IPS-18c (cell line): ENCODE measurements around the gene ZNF350.
"Not testable (repeated sequence)": the region's sequence is repeated elsewhere in the genome, so short reads cannot be mapped to it uniquely, and the experiment has no call there.

Source experiments
- H3K4me3 ChIP-seq: 2 replicates; pipeline ENCODE4 v1.7.0; 2013; ENCODE audit warnings: low read depth, mild to moderate bottlenecking, low read length, moderate library complexity; ENCODE audit not compliant: insufficient read depth
- H3K9me3 ChIP-seq: one replicate; pipeline ENCODE4 v1.6.1; 2013; ENCODE audit warnings: mild to moderate bottlenecking, low read length, moderate library complexity; ENCODE audit not compliant: control insufficient read depth, insufficient read depth

The ZNF350 gene

GRCh38 chr19:51980116-51980736 is 6.4 kb downstream of the ZNF350 start:
- H3K9me3 ChIP-seq = peaks cover 4% of the 10 kb centered on the region
- no peak overlapping the region for H3K4me3 ChIP-seq

GRCh38 chr19:51978882-51979281 is 7.8 kb downstream of the ZNF350 start:
- H3K4me3 ChIP-seq = no peak overlapping the region; the same call in 1 of the 2 replicates
- H3K9me3 ChIP-seq = peaks cover 4% of the 10 kb centered on the region

- Histone ChIP-seq H3K4me3 (no peak overlapping the region), H3K9me3 (peaks cover 8% of the 10 kb centered on the region)
These were observed 9.3 kb downstream of the ZNF350 start for GRCh38 chr19:51977346-51977745.

GRCh38 chr19:51976852-51977251 is 9.8 kb downstream of the ZNF350 start:
- Histone ChIP-seq H3K4me3 (no peak overlapping the region), H3K9me3 (peaks cover 8% of the 10 kb centered on the region)

GRCh38 chr19:51975787-51976186 is 10.9 kb downstream of the ZNF350 start:
- H3K9me3 ChIP-seq = peaks cover 18% of the 10 kb centered on the region
- not testable (repeated sequence) for H3K4me3 ChIP-seq

GRCh38 chr19:51971624-51972023 is 15.0 kb downstream of the ZNF350 start:
- Histone ChIP-seq H3K9me3 (peaks cover 19% of the 10 kb centered on the region), H3K4me3 (no peak overlapping the region)

- H3K9me3 ChIP-seq = peaks cover 19% of the 10 kb centered on the region
- no peak overlapping the region for H3K4me3 ChIP-seq
These were observed 15.9 kb downstream of the ZNF350 start for GRCh38 chr19:51970718-51971117.

- Histone ChIP-seq H3K4me3 (no peak overlapping the region), H3K9me3 (peaks cover 8% of the 10 kb centered on the region)
These were observed 21.1 kb downstream of the ZNF350 start for GRCh38 chr19:51965583-51965982.

- not testable (repeated sequence) for H3K9me3 ChIP-seq, H3K4me3 ChIP-seq
These were observed 25.9 kb downstream of the ZNF350 start for GRCh38 chr19:51960621-51961233.

- H3K4me3 ChIP-seq = no peak overlapping the region
- H3K9me3 ChIP-seq = peaks cover 3% of the 10 kb centered on the region
These were observed 26.8 kb downstream of the ZNF350 start for GRCh38 chr19:51959791-51960190.

GRCh38 chr19:51957846-51958245 is 28.8 kb downstream of the ZNF350 start:
- H3K4me3 ChIP-seq, H3K9me3 ChIP-seq: not testable (repeated sequence)

- H3K9me3 ChIP-seq = peaks cover 32% of the 10 kb centered on the region
- no peak overlapping the region for H3K4me3 ChIP-seq
These were observed 37.7 kb downstream of the ZNF350 start for GRCh38 chr19:51948975-51949374.

GRCh38 chr19:51946602-51947001 is 40.0 kb downstream of the ZNF350 start:
- Histone ChIP-seq H3K4me3 (no peak overlapping the region), H3K9me3 (peaks cover 34% of the 10 kb centered on the region)

GRCh38 chr19:51944798-51945552 is 41.7 kb downstream of the ZNF350 start:
- Histone ChIP-seq H3K9me3 (peaks cover 43% of the 10 kb centered on the region), H3K4me3 (no peak overlapping the region)

GRCh38 chr19:51938936-51939335 is 47.7 kb downstream of the ZNF350 start:
- peaks cover 19% of the 10 kb centered on the region for H3K9me3 ChIP-seq

GRCh38 chr19:51931921-51932320 is 54.7 kb downstream of the ZNF350 start:
- no peaks in the 10 kb centered on the region for H3K9me3 ChIP-seq
- no peak overlapping the region for H3K4me3 ChIP-seq

More at GRCh38 chr19:51938936-51939335, 47.7 kb downstream of the ZNF350 start:
- no peak overlapping the region for H3K4me3 ChIP-seq

- H3K4me3 ChIP-seq = peak overlapping the region; percentile 68
- peaks cover 7% of the 10 kb centered on the region for H3K9me3 ChIP-seq
These were observed 58.8 kb downstream of the ZNF350 start for GRCh38 chr19:51927859-51928258.
